Spleen (tissue), 11 donors: ENCODE measurements around the gene TDRD15. TPM values are rescaled to one million over a fixed set of nuclear protein-coding genes. Genes with fewer than 3 reads are reported as not detected.

ENCODE experiments used
- DNase-seq: peaks from one replicate; pipeline ENCODE4 v3.0.0-alpha.2; 2020
- H3K27ac ChIP-seq, 8 donors: fragments of 200-600 bp; sonication (generic) in 7 of 8; 1 replicate in 4 of 8; 2 replicates in 4 of 8; pipeline versions ENCODE4 v1.5.0 to v1.8.0; 2016 to 2021; ENCODE audit warnings: inconsistent platforms in 4 of 8, mild to moderate bottlenecking in 4 of 8, moderate library complexity in 1 of 8
- H3K27me3 ChIP-seq, 7 donors: fragments of 200-600 bp; sonication (generic) in 6 of 7; replicated peaks in 1 of 7; 1 replicate in 4 of 7; 2 replicates in 3 of 7; pipeline versions ENCODE4 v1.5.0 to v1.8.0; 2016 to 2021; ENCODE audit warnings: inconsistent platforms in 3 of 7, mild to moderate bottlenecking in 1 of 7
- H3K36me3 ChIP-seq, 6 donors: fragments of 200-600 bp; sonication (generic) in 5 of 6; 1 replicate in 4 of 6; 2 replicates in 2 of 6; pipeline versions ENCODE4 v1.5.0 to v1.8.0; 2016 to 2021; ENCODE audit warnings: inconsistent platforms in 2 of 6
- H3K4me1 ChIP-seq, 6 donors: fragments of 200-600 bp; sonication (generic) in 5 of 6; 1 replicate in 3 of 6; 2 replicates in 3 of 6; pipeline versions ENCODE4 v1.5.0 to v1.8.0; 2016 to 2021; ENCODE audit warnings: inconsistent platforms in 3 of 6
- H3K4me3 ChIP-seq, 8 donors: fragments of 200-600 bp; sonication (generic) in 7 of 8; 1 replicate in 4 of 8; 2 replicates in 4 of 8; pipeline versions ENCODE4 v1.5.0 to v1.8.0; 2016 to 2021; ENCODE audit warnings: inconsistent platforms in 4 of 8, mild to moderate bottlenecking in 4 of 8, moderate library complexity in 2 of 8
- H3K9me3 ChIP-seq, 8 donors: fragments of 200-600 bp; sonication (generic) in 7 of 8; 1 replicate in 4 of 8; 2 replicates in 4 of 8; pipeline versions ENCODE4 v1.5.0 to v1.8.0; 2016 to 2021; ENCODE audit warnings: inconsistent platforms in 4 of 8
- POLR2A ChIP-seq, 3 donors: fragments of 450-650 bp; IDR thresholded peaks; one replicate each; pipeline ENCODE4 v1.5.1; 2017; ENCODE audit warnings: antibody characterized with exemption in 3 of 3, mild to moderate bottlenecking in 1 of 3
- POLR2AphosphoS5 ChIP-seq, 3 donors: sonication (generic); formaldehyde crosslinking; IDR thresholded peaks; one replicate each; pipeline ENCODE4 v1.5.1; 2017; ENCODE audit warnings: antibody characterized with exemption in 3 of 3
- WGBS, 5 donors: extraction: QIAGEN DNeasy Blood & Tissue Kit in 3 of 5; methylation state at CpG; one replicate each; pipeline versions ENCODE4 v1.1.5 to v1.1.7; 2013 to 2018; 5-methylcytosine and 5-hydroxymethylcytosine counted together
- intact Hi-C: fragments of 100-400 bp; cut with DNase I; formaldehyde crosslinking; loops from one replicate; pipeline ENCODE4 v1.15.0; 2023; ENCODE audit warnings: low total_unique reads
- polyA plus RNA-seq, 3 donors: library from polyadenylated mRNA; stranded (reverse); fragments of 200-250 nt; gene quantifications; one replicate each; pipeline ENCODE4 v1.2.1, GENCODE V29; 2013
- total RNA-seq, 7 donors: library from RNA; depleted of rRNA in 3 of 7; stranded (reverse); fragments of >200 nt in 3 of 7; fragmentation: NEBNext Ultra II Directional in 4 of 7; extraction: Animal tissue kit (Norgen Biotek cat#: 25700) in 4 of 7; gene quantifications; one replicate each; pipeline versions ENCODE4 v1.1.0 to v1.2.1, GENCODE V29; 2016 to 2021
- TF ChIP-seq, protein P1 (sequence below), 11 experiments: fragments of 200-600 bp in 7 of 11; fragments of 450-650 bp in 4 of 11; sonication (generic) in 4 of 11; IDR thresholded peaks in 8 of 11; conservative IDR thresholded peaks in 3 of 11; 1 replicate in 7 of 11; 2 replicates in 4 of 11; pipeline versions ENCODE4 v1.4.0 to v1.8.0; 2016 to 2021; ENCODE audit warnings: antibody characterized with exemption in 11 of 11, inconsistent platforms in 4 of 11, mild to moderate bottlenecking in 1 of 11
- donor health status: healthy with polysubstance abuse.
- donor health status: DM: no; HTN: no; CAD: no; lungs with moderate emphysema.
- donor health status: DM: no; HTN: no; CAD: no.
- donor health status: Bipolar disorder and iron deficiency.
- donor health status: healthy.
- donor health status: DM: no; HTN: no; CAD: no.
- donor health status: DM: yes; HTN: yes; CAD: no.

TDRD15 gene
- total and polyA plus RNA-seq, 10 donors, result 0.02 to 0.98 (median 0.43) TPM

DNA sequence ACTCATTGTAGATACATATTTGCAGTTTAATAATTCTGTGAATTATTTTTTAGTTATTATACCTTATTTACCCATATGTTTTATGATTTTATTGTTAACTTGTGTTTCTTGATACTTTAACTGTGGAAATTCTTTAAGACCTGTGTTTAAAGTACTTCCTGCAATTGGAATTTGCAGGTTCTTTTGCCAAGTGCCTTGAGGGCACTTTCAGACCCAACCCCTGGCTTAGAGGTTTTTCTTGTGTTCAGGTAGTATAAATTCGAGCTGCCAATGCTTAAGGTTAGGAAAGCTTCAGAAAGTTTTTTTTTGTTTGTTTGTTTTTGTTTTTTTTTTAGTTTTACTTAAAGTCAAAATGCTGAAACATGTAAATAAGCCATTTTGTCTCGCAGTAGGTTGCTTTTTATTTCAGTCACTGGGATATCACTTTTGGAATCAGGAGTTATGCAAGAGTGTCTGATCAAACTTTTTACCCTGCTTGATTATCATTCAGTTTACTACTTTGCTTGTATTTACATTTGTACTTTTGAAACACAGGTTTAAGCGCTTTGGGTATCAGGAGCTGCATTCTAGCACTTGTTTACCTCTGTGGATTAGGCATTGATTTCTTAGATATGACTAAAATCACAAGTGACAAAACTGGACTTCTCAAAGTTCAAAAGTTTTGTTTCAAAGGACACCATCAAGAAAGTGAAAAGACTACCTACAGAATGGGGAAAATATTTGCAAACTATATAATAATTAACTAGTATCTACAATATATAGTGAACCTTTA is 31.8 kb downstream of the TDRD15 start:
- no peaks in the 10 kb centered on the region for H3K9me3 ChIP-seq
- H3K27me3 ChIP-seq, result no peaks in the 10 kb centered on the region
- H3K27ac ChIP-seq, result no peak overlapping the region
- intact Hi-C loops, result no loop called here
- no peak for DNase-seq
- TF ChIP-seq, protein P1, sequence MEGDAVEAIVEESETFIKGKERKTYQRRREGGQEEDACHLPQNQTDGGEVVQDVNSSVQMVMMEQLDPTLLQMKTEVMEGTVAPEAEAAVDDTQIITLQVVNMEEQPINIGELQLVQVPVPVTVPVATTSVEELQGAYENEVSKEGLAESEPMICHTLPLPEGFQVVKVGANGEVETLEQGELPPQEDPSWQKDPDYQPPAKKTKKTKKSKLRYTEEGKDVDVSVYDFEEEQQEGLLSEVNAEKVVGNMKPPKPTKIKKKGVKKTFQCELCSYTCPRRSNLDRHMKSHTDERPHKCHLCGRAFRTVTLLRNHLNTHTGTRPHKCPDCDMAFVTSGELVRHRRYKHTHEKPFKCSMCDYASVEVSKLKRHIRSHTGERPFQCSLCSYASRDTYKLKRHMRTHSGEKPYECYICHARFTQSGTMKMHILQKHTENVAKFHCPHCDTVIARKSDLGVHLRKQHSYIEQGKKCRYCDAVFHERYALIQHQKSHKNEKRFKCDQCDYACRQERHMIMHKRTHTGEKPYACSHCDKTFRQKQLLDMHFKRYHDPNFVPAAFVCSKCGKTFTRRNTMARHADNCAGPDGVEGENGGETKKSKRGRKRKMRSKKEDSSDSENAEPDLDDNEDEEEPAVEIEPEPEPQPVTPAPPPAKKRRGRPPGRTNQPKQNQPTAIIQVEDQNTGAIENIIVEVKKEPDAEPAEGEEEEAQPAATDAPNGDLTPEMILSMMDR (IDR thresholded peaks at IDR 0.05 in 8 of 11, conservative IDR thresholded peaks at IDR 0.05 in 3 of 11), result no peak
- no peak for TF ChIP-seq POLR2A (IDR thresholded peaks at IDR 0.05)
- no peak for TF ChIP-seq POLR2AphosphoS5 (IDR thresholded peaks at IDR 0.05)
- no peak overlapping the region for H3K4me3 ChIP-seq
- H3K4me1 ChIP-seq, result no peaks in the 10 kb centered on the region
- H3K36me3 ChIP-seq, result no peaks in the 10 kb centered on the region
- WGBS, 5 donors, result 39 to 57% (median 49%) methylated on average over 3 of the region's 3 CpGs

DNA sequence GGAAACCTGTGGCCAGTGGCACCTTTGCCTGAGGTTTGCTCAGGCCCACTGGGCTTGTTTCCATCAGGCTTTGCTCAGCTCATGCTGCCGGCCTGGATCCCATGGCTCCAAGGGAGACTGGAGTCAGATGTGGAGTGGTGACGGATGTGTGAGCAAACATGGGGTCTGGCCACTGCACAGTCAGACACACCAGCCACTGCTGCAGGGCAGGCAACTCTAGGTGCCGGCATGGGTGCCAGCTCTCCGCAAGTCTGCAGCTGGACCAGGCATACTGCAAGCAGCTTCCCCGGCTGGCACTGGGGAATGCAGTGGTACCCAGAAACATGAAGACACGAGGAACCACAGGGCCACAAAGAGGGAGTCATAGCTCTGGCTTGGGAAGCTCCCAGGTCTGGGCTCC is 37.4 kb downstream of the TDRD15 start:
- Histone ChIP-seq H3K36me3 (no peaks in the 10 kb centered on the region), H3K27me3 (no peaks in the 10 kb centered on the region), H3K4me3 (no peak overlapping the region), H3K9me3 (no peaks in the 10 kb centered on the region), H3K4me1 (no peaks in the 10 kb centered on the region), H3K27ac (no peak overlapping the region)
- TF ChIP-seq, protein P1 (IDR thresholded peaks at IDR 0.05 in 8 of 11, conservative IDR thresholded peaks at IDR 0.05 in 3 of 11), result no peak
- TF ChIP-seq POLR2AphosphoS5 (IDR thresholded peaks at IDR 0.05) (no peak), POLR2A (IDR thresholded peaks at IDR 0.05) (no peak)
- 91 to 98% (median 95%) methylated on average over 3 to 6 of the region's 6 CpGs for WGBS, 5 donors
- intact Hi-C loops, result no loop called here
- no peak for DNase-seq

DNA sequence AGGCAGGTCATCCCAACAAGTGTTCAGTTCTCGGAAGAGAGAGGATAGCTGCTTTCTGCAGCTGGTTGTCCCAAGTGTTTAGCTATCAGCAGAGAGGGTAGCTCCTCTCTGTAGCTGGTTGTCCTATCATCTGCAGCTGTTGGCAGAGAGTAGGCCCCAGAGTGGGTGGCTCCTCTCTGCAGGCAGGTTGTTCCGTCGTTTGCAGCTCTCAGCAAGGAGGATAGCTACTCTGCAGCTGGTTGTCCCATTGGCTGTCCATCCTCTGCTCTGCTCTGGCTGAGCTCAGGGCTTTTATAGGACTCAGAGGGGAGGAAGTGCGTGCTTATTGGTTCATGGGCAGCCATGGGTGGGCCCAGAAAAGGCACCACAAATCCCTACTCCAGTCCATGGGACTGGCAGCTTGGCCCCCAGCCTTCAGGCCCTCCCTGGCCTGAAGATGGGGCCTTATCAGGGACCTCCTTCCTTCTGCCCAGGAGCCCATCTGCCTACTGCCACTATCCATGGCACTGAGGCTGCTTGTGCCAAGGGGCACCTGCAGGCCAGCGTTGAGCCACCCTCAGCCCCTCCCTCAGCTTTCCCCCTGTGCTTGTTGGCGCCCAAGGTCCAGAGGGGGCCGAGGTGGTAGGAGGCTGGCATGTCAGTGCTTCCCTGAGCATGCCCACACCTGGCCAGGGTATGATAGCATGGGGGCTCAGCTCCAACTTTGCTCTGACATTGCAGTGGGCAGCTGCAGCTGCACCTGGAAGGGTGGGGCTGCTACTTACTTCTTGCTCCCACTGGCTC is 38.3 kb downstream of the TDRD15 start:
- H3K9me3 ChIP-seq, result no peaks in the 10 kb centered on the region
- TF ChIP-seq POLR2AphosphoS5 (IDR thresholded peaks at IDR 0.05) (no peak), POLR2A (IDR thresholded peaks at IDR 0.05) (no peak)
- TF ChIP-seq, protein P1 (IDR thresholded peaks at IDR 0.05 in 8 of 11, conservative IDR thresholded peaks at IDR 0.05 in 3 of 11), result no peak
- no peak for DNase-seq
- no peaks in the 10 kb centered on the region for H3K36me3 ChIP-seq
- WGBS, 5 donors, result 80 to 91% (median 84%) methylated on average over 1 to 7 of the region's 7 CpGs
- no peaks in the 10 kb centered on the region for H3K4me1 ChIP-seq
- H3K4me3 ChIP-seq, result no peak overlapping the region
- intact Hi-C loops, result no loop called here
- H3K27ac ChIP-seq, result no peak overlapping the region
- H3K27me3 ChIP-seq, result no peaks in the 10 kb centered on the region

DNA sequence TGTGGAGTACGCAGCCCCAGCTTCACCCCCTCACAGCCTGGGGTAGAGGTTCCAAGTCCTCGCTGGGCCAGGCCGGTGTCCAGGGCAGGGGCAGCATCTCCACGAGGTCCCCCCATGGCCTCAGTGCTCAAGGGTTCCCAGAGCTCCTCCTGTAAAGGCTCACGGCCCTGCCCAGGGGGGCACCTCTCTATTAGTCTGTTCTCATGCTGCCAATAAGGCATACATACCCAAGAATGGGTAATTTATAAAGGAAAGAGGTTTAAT is 38.8 kb downstream of the TDRD15 start:
- no peaks in the 10 kb centered on the region for H3K9me3 ChIP-seq
- no peak overlapping the region for H3K27ac ChIP-seq
- 68 to 90% (median 73%) methylated on average over 2 to 5 of the region's 5 CpGs for WGBS, 5 donors
- H3K4me1 ChIP-seq, result no peaks in the 10 kb centered on the region
- peak; percentile 64 for DNase-seq
- no peaks in the 10 kb centered on the region for H3K36me3 ChIP-seq
- H3K4me3 ChIP-seq, result no peak overlapping the region
- intact Hi-C loops, result no loop called here
- no peaks in the 10 kb centered on the region for H3K27me3 ChIP-seq
- no peak for TF ChIP-seq POLR2A (IDR thresholded peaks at IDR 0.05)
- TF ChIP-seq POLR2AphosphoS5 (IDR thresholded peaks at IDR 0.05), result no peak
- TF ChIP-seq, protein P1 (IDR thresholded peaks at IDR 0.05 in 8 of 11, conservative IDR thresholded peaks at IDR 0.05 in 3 of 11), result no peak
